ENCODE measurements around the gene MACROH2A1. TPM values are rescaled to one million over a fixed set of nuclear protein-coding genes. Genes with fewer than 3 reads are reported as not detected.

MACROH2A1 gene
- total RNA-seq, 1 donor from 2014 or later = 319 TPM

DNA sequence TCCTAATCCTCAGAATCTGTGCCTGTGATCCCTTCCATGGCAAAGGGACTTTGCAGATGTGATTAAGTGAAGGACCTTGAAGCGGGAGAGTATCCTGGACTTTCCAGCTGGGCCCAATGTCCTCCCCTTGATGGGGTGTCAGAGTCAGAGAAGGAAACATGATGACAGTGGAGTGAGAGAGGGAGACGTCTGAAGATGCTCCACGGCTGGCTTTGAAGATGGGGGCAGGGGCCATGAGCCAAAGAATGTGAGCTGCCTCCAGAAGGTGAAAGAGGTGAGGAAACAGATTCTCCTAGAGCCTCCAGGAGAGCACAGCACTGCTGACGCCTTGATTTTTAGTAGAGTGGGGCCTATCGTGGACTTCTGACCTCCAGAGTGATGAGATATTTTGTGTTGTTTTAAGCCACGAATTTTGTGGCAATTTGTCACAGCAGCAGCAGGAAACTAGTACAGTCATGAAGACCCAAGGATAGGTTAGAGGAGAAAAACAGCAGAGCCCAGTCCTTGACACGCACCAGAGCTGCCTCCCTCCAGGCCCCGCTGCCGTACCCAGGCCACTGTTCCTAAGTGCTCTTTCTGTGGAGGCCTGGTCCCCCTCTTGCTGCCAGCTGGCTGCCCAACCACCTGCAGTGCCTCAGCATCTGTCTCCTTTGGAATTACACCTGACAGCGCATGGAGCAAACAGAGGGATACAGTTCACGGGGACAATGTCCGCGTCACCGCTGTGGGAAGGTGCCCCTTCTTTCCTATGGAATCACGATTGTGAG lies 78.1 kb downstream of the MACROH2A1 start:
- no peak overlapping the region for H3K27ac Mint-ChIP-seq
- TF ChIP-seq, protein P1, sequence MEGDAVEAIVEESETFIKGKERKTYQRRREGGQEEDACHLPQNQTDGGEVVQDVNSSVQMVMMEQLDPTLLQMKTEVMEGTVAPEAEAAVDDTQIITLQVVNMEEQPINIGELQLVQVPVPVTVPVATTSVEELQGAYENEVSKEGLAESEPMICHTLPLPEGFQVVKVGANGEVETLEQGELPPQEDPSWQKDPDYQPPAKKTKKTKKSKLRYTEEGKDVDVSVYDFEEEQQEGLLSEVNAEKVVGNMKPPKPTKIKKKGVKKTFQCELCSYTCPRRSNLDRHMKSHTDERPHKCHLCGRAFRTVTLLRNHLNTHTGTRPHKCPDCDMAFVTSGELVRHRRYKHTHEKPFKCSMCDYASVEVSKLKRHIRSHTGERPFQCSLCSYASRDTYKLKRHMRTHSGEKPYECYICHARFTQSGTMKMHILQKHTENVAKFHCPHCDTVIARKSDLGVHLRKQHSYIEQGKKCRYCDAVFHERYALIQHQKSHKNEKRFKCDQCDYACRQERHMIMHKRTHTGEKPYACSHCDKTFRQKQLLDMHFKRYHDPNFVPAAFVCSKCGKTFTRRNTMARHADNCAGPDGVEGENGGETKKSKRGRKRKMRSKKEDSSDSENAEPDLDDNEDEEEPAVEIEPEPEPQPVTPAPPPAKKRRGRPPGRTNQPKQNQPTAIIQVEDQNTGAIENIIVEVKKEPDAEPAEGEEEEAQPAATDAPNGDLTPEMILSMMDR (IDR thresholded peaks at IDR 0.05; ENCODE audit: unreplicated experiment) = no peak
- H3K9me3 Mint-ChIP-seq (ENCODE audit: low read depth) = no peaks in the 10 kb centered on the region
- H3K36me3 Mint-ChIP-seq (ENCODE audit: insufficient read depth) = no peaks in the 10 kb centered on the region
- H3K27me3 Mint-ChIP-seq = peaks cover 13% of the 10 kb centered on the region
- peaks cover 19% of the 10 kb centered on the region for H3K4me1 Mint-ChIP-seq (ENCODE audit: low read depth)
- no peak overlapping the region for H3K4me3 Mint-ChIP-seq (ENCODE audit: low read depth)
- no peak for DNase-seq (ENCODE audit: low spot score, unreplicated experiment)

DNA sequence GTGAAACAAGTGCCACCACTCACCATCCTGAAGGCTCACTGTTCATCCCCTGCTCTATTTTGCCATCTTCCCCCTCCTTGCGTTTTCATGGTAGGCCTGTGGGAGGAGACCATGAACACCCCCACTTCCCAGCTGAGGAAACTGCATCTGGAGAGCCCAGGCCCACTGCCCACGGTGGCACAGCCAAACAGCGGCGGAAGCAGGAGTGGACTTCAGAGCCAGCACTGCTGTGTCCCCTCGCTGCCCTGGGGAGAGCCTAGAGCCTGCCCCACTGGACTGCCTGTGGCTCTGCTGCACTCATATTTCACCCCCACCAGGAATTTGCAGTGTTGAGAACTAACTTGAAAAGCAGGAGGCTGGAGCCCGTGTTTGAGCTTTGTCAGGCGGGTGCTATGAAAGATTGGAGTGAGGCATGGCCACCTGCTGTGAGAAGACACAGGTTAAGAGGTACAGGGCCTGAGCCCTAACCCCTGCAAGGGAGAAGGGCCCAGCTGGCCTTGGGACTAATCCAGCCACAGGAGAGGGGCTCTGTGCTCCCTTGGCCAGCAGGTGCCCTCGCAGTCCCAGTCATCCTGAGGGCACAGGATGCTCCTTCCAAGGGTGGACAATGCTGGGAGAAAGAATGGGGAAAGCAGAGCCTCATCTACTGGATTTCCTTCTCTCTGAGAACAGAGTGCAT lies 79.0 kb downstream of the MACROH2A1 start:
- Mint-ChIP-seq H3K9me3 (ENCODE audit: low read depth) (no peaks in the 10 kb centered on the region), H3K36me3 (ENCODE audit: insufficient read depth) (no peaks in the 10 kb centered on the region), H3K4me3 (ENCODE audit: low read depth) (no peak overlapping the region), H3K4me1 (ENCODE audit: low read depth) (peaks cover 14% of the 10 kb centered on the region), H3K27ac (no peak overlapping the region), H3K27me3 (peaks cover 13% of the 10 kb centered on the region)
- no peak for DNase-seq (ENCODE audit: low spot score, unreplicated experiment)
- TF ChIP-seq, protein P1 (IDR thresholded peaks at IDR 0.05; ENCODE audit: unreplicated experiment) = peak; percentile 32

DNA sequence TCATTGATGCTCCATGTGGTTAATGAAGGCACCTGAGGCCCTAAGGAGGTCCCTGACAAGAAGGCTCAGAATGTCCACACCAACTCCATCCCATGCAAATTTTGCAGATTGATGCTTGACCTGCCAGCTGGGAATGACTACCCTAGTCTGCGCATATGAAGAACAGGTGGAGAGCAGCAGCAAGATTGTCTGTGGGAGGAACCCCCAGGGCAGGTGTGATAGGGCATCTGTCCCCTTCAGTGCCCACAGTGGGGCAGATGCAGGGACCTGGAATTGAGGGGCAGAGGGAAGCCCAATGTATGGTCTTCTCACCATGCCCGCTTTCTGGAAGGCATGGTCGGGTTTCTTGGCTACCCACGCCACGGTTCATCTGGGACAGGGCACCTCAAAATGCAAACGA lies 79.6 kb downstream of the MACROH2A1 start:
- H3K36me3 Mint-ChIP-seq (ENCODE audit: insufficient read depth) = no peaks in the 10 kb centered on the region
- H3K27me3 Mint-ChIP-seq = peaks cover 13% of the 10 kb centered on the region
- DNase-seq (ENCODE audit: low spot score, unreplicated experiment) = no peak
- H3K9me3 Mint-ChIP-seq (ENCODE audit: low read depth) = no peaks in the 10 kb centered on the region
- H3K4me1 Mint-ChIP-seq (ENCODE audit: low read depth) = peaks cover 12% of the 10 kb centered on the region
- TF ChIP-seq, protein P1 (IDR thresholded peaks at IDR 0.05; ENCODE audit: unreplicated experiment) = no peak
- H3K27ac Mint-ChIP-seq = no peak overlapping the region
- no peak overlapping the region for H3K4me3 Mint-ChIP-seq (ENCODE audit: low read depth)

DNA sequence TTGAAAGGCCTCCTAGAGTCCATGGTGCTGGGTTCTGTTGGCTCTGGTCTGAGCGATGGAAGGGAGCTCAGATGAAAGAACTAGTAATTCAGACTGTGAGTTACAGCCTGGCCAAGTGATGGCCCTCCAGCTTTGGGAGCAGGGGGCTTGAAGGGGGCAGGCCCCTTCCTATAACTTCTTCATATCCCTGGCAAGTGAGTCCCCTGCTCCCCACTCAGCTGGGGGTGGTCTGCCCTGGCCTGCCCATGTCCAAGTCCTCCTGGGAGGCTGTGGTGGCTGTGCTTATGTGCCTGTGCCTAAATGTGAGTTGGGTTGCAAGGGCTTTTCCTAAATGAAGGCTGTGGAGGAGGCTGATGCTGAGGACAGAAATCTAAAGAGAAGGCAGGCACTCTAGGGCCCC lies 80.1 kb downstream of the MACROH2A1 start:
- Mint-ChIP-seq H3K36me3 (ENCODE audit: insufficient read depth) (no peaks in the 10 kb centered on the region), H3K27me3 (peaks cover 13% of the 10 kb centered on the region), H3K4me3 (ENCODE audit: low read depth) (no peak overlapping the region), H3K27ac (no peak overlapping the region), H3K4me1 (ENCODE audit: low read depth) (peaks cover 6% of the 10 kb centered on the region), H3K9me3 (ENCODE audit: low read depth) (no peaks in the 10 kb centered on the region)
- DNase-seq (ENCODE audit: low spot score, unreplicated experiment) = peak; percentile 3
- TF ChIP-seq, protein P1 (IDR thresholded peaks at IDR 0.05; ENCODE audit: unreplicated experiment) = no peak

DNA sequence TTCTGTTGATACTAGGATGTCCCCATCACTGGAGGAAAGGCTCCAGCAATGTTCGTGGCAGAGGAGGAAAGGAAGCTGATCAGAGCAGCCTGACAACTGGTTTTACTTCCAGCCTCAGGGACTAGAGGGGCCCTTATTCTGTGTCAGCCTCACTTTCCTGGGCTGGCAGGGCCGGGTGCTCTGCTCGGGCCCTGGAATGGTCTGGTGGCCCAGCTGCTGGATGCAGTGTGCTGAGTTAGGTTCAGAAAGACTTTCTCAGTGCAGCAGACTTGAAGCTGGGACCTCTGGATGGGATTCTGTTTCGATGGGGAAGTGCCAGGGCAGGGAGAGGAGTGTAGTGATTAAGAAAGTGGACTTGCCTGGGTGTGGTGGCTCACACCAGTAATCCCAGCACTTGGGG lies 81.0 kb downstream of the MACROH2A1 start:
- Mint-ChIP-seq H3K36me3 (ENCODE audit: insufficient read depth) (no peaks in the 10 kb centered on the region), H3K27ac (no peak overlapping the region), H3K9me3 (ENCODE audit: low read depth) (no peaks in the 10 kb centered on the region), H3K27me3 (peaks cover 13% of the 10 kb centered on the region), H3K4me3 (ENCODE audit: low read depth) (no peak overlapping the region), H3K4me1 (ENCODE audit: low read depth) (peaks cover 2% of the 10 kb centered on the region)
- peak; percentile 1 for DNase-seq (ENCODE audit: low spot score, unreplicated experiment)
- TF ChIP-seq, protein P1 (IDR thresholded peaks at IDR 0.05; ENCODE audit: unreplicated experiment) = no peak

Data from progenitor cell of endocrine pancreas (in vitro differentiated cells).